K562 (cell line): ENCODE measurements around the gene POU2F1. TPM values are rescaled to one million over a fixed set of nuclear protein-coding genes. Genes with fewer than 3 reads are reported as not detected.

Experiments
- ATAC-seq: fragments of 200-7000 bp; cut with Tn5 transposase; 3 replicates; pipeline ENCODE4 v1.9.1; 2020; ENCODE audit warnings: moderate library complexity
- BruUV-seq: library from RNA; stranded (reverse); fragments of 400-500 nt; replicated peaks from 2 replicates; lab custom pipeline; 2021; lab: Mats Ljungman, UMichigan
- CTCF ChIA-PET: fragments of 300-600 bp; formaldehyde crosslinking; extraction: SDS; loops from one replicate; lab custom pipeline; 2021; ENCODE audit warnings: low intra/inter-chr PET ratio; lab: Yijun Ruan, JAX
- POLR2A ChIA-PET: fragments of 300-600, 350-650 bp; sonication (Branson Sonifier 250); formaldehyde crosslinking; extraction: SDS; loops from one replicate; lab custom pipeline; 2021; ENCODE audit warnings: antibody characterized with exemption, inconsistent platforms; lab: Yijun Ruan, JAX
- DNase-seq, 4 experiments: peaks; one replicate each; pipeline versions ENCODE4 v3.0.0 to v3.0.0-alpha.2; 2011 to 2018; ENCODE audit warnings: low spot score in 3 of 4, mixed read lengths in 3 of 4; ENCODE audit errors: extremely low read depth in 1 of 4
- FAIRE-seq: peaks from 2 replicates; lab custom pipeline; 2011; peaks lifted over from hg19 to GRCh38; lab: Jason Lieb, UNC
- H2AFZ ChIP-seq: 2 replicates; pipeline ENCODE4 v1.6.0; 2011; ENCODE audit warnings: low read depth, low read length, control low read depth, inconsistent platforms
- H3K27ac ChIP-seq: fragments of 200-600 bp; 3 replicates; pipeline ENCODE4 v1.8.0; 2011; ENCODE audit warnings: low read depth, mild to moderate bottlenecking, control low read depth, inconsistent platforms, low read length, moderate library complexity, mixed read lengths; ENCODE audit errors: extremely low read depth
- H3K27me3 ChIP-seq, 2 experiments: fragments of 300-600 bp in 1 of 2; 2 replicates in 1 of 2; 3 replicates in 1 of 2; pipeline versions ENCODE4 v1.6.0 to v1.8.0; 2011; ENCODE audit warnings: inconsistent platforms in 2 of 2, low read length in 2 of 2, mild to moderate bottlenecking in 1 of 2, mixed read lengths in 1 of 2, moderate library complexity in 1 of 2; ENCODE audit not compliant: control insufficient read depth in 2 of 2, insufficient read depth in 2 of 2
- H3K36me3 ChIP-seq: fragments of 300-600 bp; 3 replicates; pipeline ENCODE4 v1.8.0; 2011; ENCODE audit warnings: mild to moderate bottlenecking, low read length, inconsistent platforms; ENCODE audit not compliant: control insufficient read depth, insufficient read depth
- H3K4me1 ChIP-seq, 2 experiments: fragments of 200-600 bp in 1 of 2; replicated peaks in 1 of 2; 2 replicates in 1 of 2; 3 replicates in 1 of 2; pipeline versions ENCODE4 v1.5.1 to v1.8.0; 2011; ENCODE audit warnings: inconsistent platforms in 2 of 2, low read length in 2 of 2, mild to moderate bottlenecking in 1 of 2, mixed read lengths in 1 of 2, moderate library complexity in 1 of 2; ENCODE audit not compliant: control insufficient read depth in 2 of 2, insufficient read depth in 2 of 2
- H3K4me2 ChIP-seq: 2 replicates; pipeline ENCODE4 v1.6.1; 2011; ENCODE audit warnings: low read length, control low read depth, inconsistent platforms, mixed read lengths; ENCODE audit not compliant: insufficient read depth
- H3K4me3 ChIP-seq: fragments of 200-600 bp; sonication (generic), shearing (Covaris generic); 2 replicates; pipeline ENCODE4 v1.5.1; 2016; ENCODE audit warnings: control low read depth, inconsistent platforms
- H3K79me2 ChIP-seq: fragments of 200-600 bp; 3 replicates; pipeline ENCODE4 v1.8.0; 2011; ENCODE audit warnings: low read length, inconsistent platforms; ENCODE audit not compliant: control insufficient read depth, insufficient read depth
- H3K9ac ChIP-seq, 2 experiments: 2 replicates each; pipeline versions ENCODE4 v1.6.0 to v1.6.1; 2011; ENCODE audit warnings: low read depth in 2 of 2, low read length in 2 of 2, control low read depth in 1 of 2, inconsistent platforms in 1 of 2, mild to moderate bottlenecking in 1 of 2, mixed read lengths in 1 of 2; ENCODE audit not compliant: insufficient read depth in 1 of 2
- H3K9me1 ChIP-seq: one replicate; pipeline ENCODE4 v1.6.0; 2011; ENCODE audit warnings: inconsistent platforms, mild to moderate bottlenecking, low read length, moderate library complexity; ENCODE audit not compliant: control insufficient read depth, insufficient read depth
- H3K9me3 ChIP-seq: replicated peaks from 2 replicates; pipeline ENCODE4 v1.5.1; 2011; ENCODE audit warnings: low read depth, low read length, inconsistent platforms; ENCODE audit not compliant: control insufficient read depth, insufficient read depth
- H4K20me1 ChIP-seq: replicated peaks from 2 replicates; pipeline ENCODE4 v1.6.1; 2011; ENCODE audit warnings: low read length, inconsistent platforms, mixed read lengths; ENCODE audit not compliant: control insufficient read depth, insufficient read depth
- BDP1 ChIP-seq: IDR thresholded peaks from 3 replicates; pipeline ENCODE4 v1.6.1; 2011; ENCODE audit not compliant: insufficient read length, insufficient read depth
- HMBOX1 ChIP-seq: sonication (generic); IDR thresholded peaks from 2 replicates; pipeline ENCODE4 v1.6.1; 2016
- POLR3A ChIP-seq: IDR thresholded peaks from 2 replicates; pipeline ENCODE4 v1.6.1; 2011; ENCODE audit warnings: borderline replicate concordance, mild to moderate bottlenecking, moderate library complexity; ENCODE audit not compliant: insufficient read length, insufficient read depth; ENCODE audit errors: extremely low read depth
- TCF3 ChIP-seq: sonication (generic); formaldehyde crosslinking; IDR thresholded peaks from 2 replicates; pipeline ENCODE4 v1.4.0; 2020; ENCODE audit warnings: mild to moderate bottlenecking, missing genetic modification reagents
- ZNF609 ChIP-seq: sonication (generic); formaldehyde crosslinking; IDR thresholded peaks from 2 replicates; pipeline ENCODE4 v1.8.1; 2023; ENCODE audit warnings: missing genetic modification reagents, mild to moderate bottlenecking, borderline replicate concordance
- ZNF639 ChIP-seq, 2 experiments: fragments of 200-800 bp in 1 of 2; sonication (Bioruptor generic) in 1 of 2; sonication (generic) in 1 of 2; formaldehyde crosslinking in 1 of 2; IDR thresholded peaks in 1 of 2; conservative IDR thresholded peaks in 1 of 2; 2 replicates each; pipeline versions ENCODE4 v1.5.0 to v1.6.1; 2016 to 2020; ENCODE audit warnings: missing compliant biosample characterization in 1 of 2, missing genetic modification characterization in 1 of 2, missing genetic modification reagents in 1 of 2
- ZNF830 ChIP-seq: fragments of 250-450 bp; sonication (Bioruptor Pico); IDR thresholded peaks from 2 replicates; pipeline ENCODE4 v1.5.0; 2021; ENCODE audit warnings: mild to moderate bottlenecking
- WGBS: fragments of 100-300 bp; shearing (Covaris generic); methylation state at CpG from one replicate; pipeline ENCODE4 v1.1.6; 2016; ENCODE audit warnings: low coverage, mixed read lengths; ENCODE audit not compliant: insufficient coverage; ENCODE audit errors: missing lambda C conversion rate; 5-methylcytosine and 5-hydroxymethylcytosine counted together
- in situ Hi-C: fragments of 300-500 bp; cut with MboI; formaldehyde crosslinking; loops from 4 replicates; pipeline ENCODE4 v1.15.0; 2018; ENCODE audit warnings: inconsistent platforms, mixed read lengths
- intact Hi-C: fragments of 100-400 bp; cut with micrococcal nuclease; formaldehyde crosslinking; loops from 2 replicates; pipeline ENCODE4 v1.14.2; 2022
- polyA plus RNA-seq, 8 experiments: library from polyadenylated mRNA; depleted of rRNA in 4 of 8; stranded (reverse) in 5 of 8; unstranded in 3 of 8; fragments of >200 nt; fragmentation: Nextera tagmentation in 2 of 8; fragmentation: Illumina TruSeq in 1 of 8; extraction: Ambion mirVana in 2 of 8; extraction: Trizol in 1 of 8; gene quantifications; 2 replicates each; pipeline versions ENCODE4 v1.2.1 to v1.2.3, GENCODE V29; 2011 to 2014; ENCODE audit warnings: inconsistent platforms in 1 of 8, missing spikeins in 1 of 8
- total RNA-seq, 7 experiments: library from RNA; depleted of rRNA in 6 of 7; stranded (reverse); fragments of >200 nt in 6 of 7; fragmentation: Illumina TruSeq in 2 of 7; extraction: Trizol in 2 of 7; gene quantifications; 2 replicates each; pipeline versions ENCODE4 v1.2.1 to v1.2.3, GENCODE V29; 2011 to 2021; ENCODE audit warnings: low replicate concordance in 1 of 7

The POU2F1 gene
- total and polyA plus RNA-seq, 9 of the 15 experiments (the other 6 are each of a cell fraction or from before 2014, with no cell fraction given): 2.6 to 22.3 (median 8.8) TPM

- H3K79me2 ChIP-seq: no peaks in the 10 kb centered on the region
- intact Hi-C loops: no loop called here
- DNase-seq (no peak), FAIRE-seq (no peak), ATAC-seq (peak; percentile 3; the same call in 1 of the 3 replicates)
- ChIA-PET CTCF (no interaction called here), POLR2A (interaction anchor here (1.0 to 1.6 kb wide), 4 partner anchors 10 to 77 kb away, joined by 3 to 6 read pairs (median 4); no protein-coding TSS in a partner anchor)
- no peaks in the 10 kb centered on the region; the same call in 1 of the 2 replicates for H4K20me1 ChIP-seq
- H3K4me3 ChIP-seq: no peak overlapping the region
- no peak overlapping the region for H3K27ac ChIP-seq
- in situ Hi-C loops: no loop called here
- H3K36me3 ChIP-seq: no peaks in the 10 kb centered on the region
- no peak overlapping the region for H3K4me2 ChIP-seq
- 0 out of 2 replicates have a peak, but pooled peaks have one; percentile 33 for TF ChIP-seq HMBOX1
- TF ChIP-seq ZNF830 (CRISPR knock-in tag): no peak
- TF ChIP-seq POLR3A: no peak
- no peak for TF ChIP-seq TCF3 (CRISPR knock-in tag)
- TF ChIP-seq BDP1: no peak
- no peak for TF ChIP-seq ZNF639 (CRISPR knock-in tag; conservative IDR thresholded peaks at IDR 0.05 in 1 of 2, IDR thresholded peaks at IDR 0.05 in 1 of 2)
- TF ChIP-seq ZNF609 (CRISPR knock-in tag): no peak
- H3K27me3 ChIP-seq: peaks cover 41 to 62% of the 10 kb centered on the region in 2 experiments
- 0 out of 2 replicates have a peak overlapping the region, but pooled peaks have one; percentile 20 for H2AFZ ChIP-seq
- H3K9me3 ChIP-seq: no peaks in the 10 kb centered on the region
- peaks cover 8 to 21% of the 10 kb centered on the region in 2 experiments for H3K4me1 ChIP-seq
- H3K9me1 ChIP-seq: no peaks in the 10 kb centered on the region
- H3K9ac ChIP-seq: no peak overlapping the region
- WGBS: 16% methylated on average over 8 of the region's 8 CpGs
- no TSS peak for BruUV-seq
Observed at GRCh38 chr1:167456926-167457325, 236.2 kb downstream of the POU2F1 start.
